ENCODE results near the gene AP5Z1. TPM values are rescaled to one million over a fixed set of nuclear protein-coding genes. Genes with fewer than 3 reads are reported as not detected.

Gene AP5Z1
- polyA plus RNA-seq, 2 of the 4 experiments (the other 2 are of a cell fraction): 6.8 to 21.8 TPM

DNA sequence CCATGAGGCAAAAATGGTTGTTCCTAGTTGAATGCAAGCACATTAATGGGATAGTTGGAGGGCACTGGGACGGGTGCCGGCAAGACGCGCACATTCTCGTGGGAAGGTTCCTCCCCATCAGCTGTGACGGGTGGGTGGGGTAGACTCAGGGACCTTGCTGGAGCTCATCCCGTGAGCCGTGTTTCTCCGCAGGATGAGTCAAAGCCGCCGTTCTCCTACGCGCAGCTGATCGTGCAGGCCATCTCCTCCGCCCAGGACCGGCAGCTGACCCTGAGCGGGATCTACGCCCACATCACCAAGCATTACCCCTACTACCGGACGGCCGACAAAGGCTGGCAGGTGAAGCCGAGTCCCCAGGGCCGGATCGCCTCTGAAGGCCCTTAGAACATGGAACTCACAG, 20.4 kb upstream of the AP5Z1 start:
- no peak overlapping the region for H3K4me2 ChIP-seq
- no peak for DNase-seq (ENCODE audit: low read depth in 1 of 2, low spot score in 1 of 2)
- H3K4me1 ChIP-seq: peaks cover 12% of the 10 kb centered on the region
- H3K27ac ChIP-seq: no peak overlapping the region
- ChIA-PET CTCF (interaction anchor here (1.0 to 6.6 kb wide), 13 partner anchors 9 to 124 kb away, joined by 3 to 46 read pairs (median 8); partner anchors contain the start of gene AP5Z1), POLR2A (no interaction called here)
- no peak overlapping the region for H3K4me3 ChIP-seq
- no peaks in the 10 kb centered on the region for H3K9me3 ChIP-seq
- 95% methylated on average over 21 of the region's 24 CpGs for WGBS (ENCODE audit: missing lambda C conversion rate)
- no peak for FAIRE-seq
- TF ChIP-seq HOXB5 (CRISPR knock-in tag; IDR thresholded peaks at IDR 0.05) (no peak), ZFP36 (IDR thresholded peaks at IDR 0.05; ENCODE audit: borderline replicate concordance, partially characterized antibody) (no peak), GATA3 (IDR thresholded peaks at IDR 0.05; ENCODE audit: borderline replicate concordance) (no peak), POLR2A (IDR thresholded peaks at IDR 0.05; ENCODE audit: low read length) (no peak), ZSCAN20 (CRISPR knock-in tag; IDR thresholded peaks at IDR 0.05) (no peak), CHD4 (IDR thresholded peaks at IDR 0.05; ENCODE audit: borderline replicate concordance) (no peak)
- no peak for ATAC-seq

DNA sequence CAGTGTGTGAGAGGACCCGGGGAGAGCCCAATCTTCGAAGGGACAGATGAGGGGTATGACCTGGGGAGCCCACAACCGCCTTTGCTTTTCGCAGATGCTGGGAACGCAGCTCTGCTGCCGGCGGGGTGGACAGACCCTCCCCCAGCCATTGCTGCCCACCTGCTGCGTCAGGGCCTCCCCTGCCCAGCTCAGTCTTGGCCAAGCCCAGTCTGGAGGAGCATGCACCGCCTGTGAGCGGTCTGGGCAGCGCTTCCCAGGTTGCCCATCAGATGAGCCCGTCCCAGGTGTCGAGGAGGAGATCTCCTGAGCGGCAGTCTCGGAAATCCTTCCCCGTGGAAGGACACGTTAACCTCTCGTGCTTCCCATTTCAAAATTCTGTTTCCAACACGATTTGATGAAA, 17.3 kb upstream of the AP5Z1 start:
- DNase-seq (ENCODE audit: low read depth in 1 of 2, low spot score in 1 of 2): no peak
- 92% methylated on average over 19 of the region's 19 CpGs for WGBS (ENCODE audit: missing lambda C conversion rate)
- TF ChIP-seq HOXA7 (CRISPR knock-in tag; IDR thresholded peaks at IDR 0.05) (no peak), JUNB (IDR thresholded peaks at IDR 0.05) (no peak), ZC3H11A (IDR thresholded peaks at IDR 0.05) (no peak), HEYL (CRISPR knock-in tag; IDR thresholded peaks at IDR 0.05) (no peak), GATA3 (IDR thresholded peaks at IDR 0.05; ENCODE audit: borderline replicate concordance) (no peak), FOSL2 (IDR thresholded peaks at IDR 0.05) (no peak), FOSL2 (CRISPR knock-in tag; IDR thresholded peaks at IDR 0.05) (no peak), NR3C1 (IDR thresholded peaks at IDR 0.05) (no peak), NPAS2 (CRISPR knock-in tag; IDR thresholded peaks at IDR 0.05; ENCODE audit: borderline replicate concordance) (no peak), RNF2 (IDR thresholded peaks at IDR 0.05; ENCODE audit: borderline replicate concordance, low read depth) (no peak), ZNF302 (CRISPR knock-in tag; IDR thresholded peaks at IDR 0.05) (no peak), CHD2 (IDR thresholded peaks at IDR 0.05; ENCODE audit: low read length, partially characterized antibody) (no peak), TP53 (CRISPR knock-in tag; IDR thresholded peaks at IDR 0.05) (no peak), FOXS1 (CRISPR knock-in tag; IDR thresholded peaks at IDR 0.05) (no peak)
- TF ChIP-seq, protein P1, sequence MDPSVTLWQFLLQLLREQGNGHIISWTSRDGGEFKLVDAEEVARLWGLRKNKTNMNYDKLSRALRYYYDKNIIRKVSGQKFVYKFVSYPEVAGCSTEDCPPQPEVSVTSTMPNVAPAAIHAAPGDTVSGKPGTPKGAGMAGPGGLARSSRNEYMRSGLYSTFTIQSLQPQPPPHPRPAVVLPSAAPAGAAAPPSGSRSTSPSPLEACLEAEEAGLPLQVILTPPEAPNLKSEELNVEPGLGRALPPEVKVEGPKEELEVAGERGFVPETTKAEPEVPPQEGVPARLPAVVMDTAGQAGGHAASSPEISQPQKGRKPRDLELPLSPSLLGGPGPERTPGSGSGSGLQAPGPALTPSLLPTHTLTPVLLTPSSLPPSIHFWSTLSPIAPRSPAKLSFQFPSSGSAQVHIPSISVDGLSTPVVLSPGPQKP (IDR thresholded peaks at IDR 0.05; ENCODE audit: low read depth, low read length): no peak
- TF ChIP-seq, protein P2, sequence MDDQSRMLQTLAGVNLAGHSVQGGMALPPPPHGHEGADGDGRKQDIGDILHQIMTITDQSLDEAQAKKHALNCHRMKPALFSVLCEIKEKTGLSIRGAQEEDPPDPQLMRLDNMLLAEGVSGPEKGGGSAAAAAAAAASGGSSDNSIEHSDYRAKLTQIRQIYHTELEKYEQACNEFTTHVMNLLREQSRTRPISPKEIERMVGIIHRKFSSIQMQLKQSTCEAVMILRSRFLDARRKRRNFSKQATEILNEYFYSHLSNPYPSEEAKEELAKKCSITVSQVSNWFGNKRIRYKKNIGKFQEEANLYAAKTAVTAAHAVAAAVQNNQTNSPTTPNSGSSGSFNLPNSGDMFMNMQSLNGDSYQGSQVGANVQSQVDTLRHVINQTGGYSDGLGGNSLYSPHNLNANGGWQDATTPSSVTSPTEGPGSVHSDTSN (IDR thresholded peaks at IDR 0.05): no peak
- Histone ChIP-seq H3K4me1 (peaks cover 7% of the 10 kb centered on the region), H3K9me3 (no peaks in the 10 kb centered on the region), H3K4me3 (no peak overlapping the region), H3K4me2 (no peak overlapping the region), H3K27ac (no peak overlapping the region)
- CTCF ChIA-PET: interaction anchor here (1.5 to 6.6 kb wide), 2 partner anchors 14 to 126 kb away, joined by 6 to 46 read pairs; no protein-coding TSS in a partner anchor
- POLR2A ChIA-PET: interaction anchor here (1.0 kb wide), 1 partner anchor 13 kb away, joined by 4 read pairs; no protein-coding TSS in a partner anchor
- FAIRE-seq: no peak
- no peak for ATAC-seq

DNA sequence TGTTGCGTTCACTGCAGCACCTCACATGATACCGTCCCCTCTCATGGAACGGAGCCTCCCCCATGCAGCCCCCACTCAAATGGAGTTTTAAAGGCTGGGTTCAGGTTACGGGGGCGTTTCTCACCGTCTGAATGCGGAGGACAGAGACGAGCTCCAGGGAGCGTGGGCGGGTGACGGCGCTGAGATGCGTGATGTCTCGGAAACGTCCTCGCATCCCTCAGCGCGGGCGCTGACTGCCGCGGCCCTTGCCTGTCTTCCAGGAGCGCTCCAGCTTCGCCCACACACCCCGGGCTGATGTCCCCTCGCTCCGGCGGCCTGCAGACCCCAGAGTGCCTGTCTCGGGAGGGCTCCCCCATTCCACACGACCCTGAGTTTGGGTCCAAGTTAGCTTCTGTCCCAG, 16.6 kb upstream of the AP5Z1 start:
- FAIRE-seq (no peak), DNase-seq (ENCODE audit: low read depth in 1 of 2, low spot score in 1 of 2) (no peak), ATAC-seq (no peak)
- CTCF ChIA-PET: interaction anchor here (0.7 to 6.6 kb wide), 3 partner anchors 15 to 127 kb away, joined by 3 to 46 read pairs (median 6); no protein-coding TSS in a partner anchor
- no peak overlapping the region for H3K4me3 ChIP-seq
- no peak for TF ChIP-seq HEYL (CRISPR knock-in tag; IDR thresholded peaks at IDR 0.05)
- TF ChIP-seq, protein P3, sequence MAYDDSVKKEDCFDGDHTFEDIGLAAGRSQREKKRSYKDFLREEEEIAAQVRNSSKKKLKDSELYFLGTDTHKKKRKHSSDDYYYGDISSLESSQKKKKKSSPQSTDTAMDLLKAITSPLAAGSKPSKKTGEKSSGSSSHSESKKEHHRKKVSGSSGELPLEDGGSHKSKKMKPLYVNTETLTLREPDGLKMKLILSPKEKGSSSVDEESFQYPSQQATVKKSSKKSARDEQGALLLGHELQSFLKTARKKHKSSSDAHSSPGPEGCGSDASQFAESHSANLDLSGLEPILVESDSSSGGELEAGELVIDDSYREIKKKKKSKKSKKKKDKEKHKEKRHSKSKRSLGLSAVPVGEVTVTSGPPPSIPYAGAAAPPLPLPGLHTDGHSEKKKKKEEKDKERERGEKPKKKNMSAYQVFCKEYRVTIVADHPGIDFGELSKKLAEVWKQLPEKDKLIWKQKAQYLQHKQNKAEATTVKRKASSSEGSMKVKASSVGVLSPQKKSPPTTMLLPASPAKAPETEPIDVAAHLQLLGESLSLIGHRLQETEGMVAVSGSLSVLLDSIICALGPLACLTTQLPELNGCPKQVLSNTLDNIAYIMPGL (CRISPR knock-in tag; IDR thresholded peaks at IDR 0.05; ENCODE audit: borderline replicate concordance): no peak
- TF ChIP-seq PHF8 (IDR thresholded peaks at IDR 0.05; ENCODE audit: borderline replicate concordance, low read depth): no peak
- peaks cover under 1% of the 10 kb centered on the region; the same call in 1 of the 3 replicates for H3K4me1 ChIP-seq
- WGBS (ENCODE audit: missing lambda C conversion rate): 95% methylated on average over 29 of the region's 29 CpGs
- no peak overlapping the region for H3K4me2 ChIP-seq
- no peaks in the 10 kb centered on the region for H3K9me3 ChIP-seq
- H3K27ac ChIP-seq: no peak overlapping the region
- POLR2A ChIA-PET: no interaction called here
